Activated T-helper 2 cell treated with anti-CD3 and anti-CD28 coated beads, Interferon-gamma antibody, Interleukin-2, Interleukin-4, amounts not matched to agents 10 μg/mL and 5 μg/mL and 100 μg/mL, durations not matched to agents 14 hours and 24 hours and 36 hours (primary cell): ENCODE data around the gene BRDT. TPM values are rescaled to one million over a fixed set of nuclear protein-coding genes. Genes with fewer than 3 reads are reported as not detected.

Experiments used
- DNase-seq: peaks from one replicate; pipeline ENCODE4 v3.0.0; 2021; ENCODE audit warnings: low spot score
- H3K27ac Mint-ChIP-seq: one replicate; pipeline ENCODE4 v1.8.0; 2021; ENCODE audit warnings: mixed read lengths
- H3K27me3 Mint-ChIP-seq: one replicate; pipeline ENCODE4 v1.8.0; 2021; ENCODE audit warnings: low read depth, mixed read lengths
- H3K36me3 Mint-ChIP-seq: one replicate; pipeline ENCODE4 v1.8.0; 2021; ENCODE audit warnings: low read depth, mixed read lengths
- H3K4me1 Mint-ChIP-seq: one replicate; pipeline ENCODE4 v1.8.0; 2021; ENCODE audit warnings: low read depth, mixed read lengths
- H3K4me3 Mint-ChIP-seq: one replicate; pipeline ENCODE4 v1.8.0; 2021; ENCODE audit warnings: low read depth, mild to moderate bottlenecking, moderate library complexity, mixed read lengths
- H3K9me3 Mint-ChIP-seq: one replicate; pipeline ENCODE4 v1.8.0; 2021; ENCODE audit warnings: mixed read lengths
- intact Hi-C: fragments of 100-400 bp; cut with micrococcal nuclease; formaldehyde crosslinking; loops from one replicate; pipeline ENCODE4 v1.15.1; 2023
- total RNA-seq: library from RNA; stranded (reverse); gene quantifications from 2 replicates; pipeline ENCODE4 v1.2.3, GENCODE V29; 2022

Gene BRDT
- total RNA-seq, 1 donor from 2014 or later, result not detected

- DNase-seq, result no peak
- Mint-ChIP-seq H3K9me3 (no peaks in the 10 kb centered on the region), H3K4me3 (no peak overlapping the region), H3K36me3 (no peaks in the 10 kb centered on the region), H3K27me3 (no peaks in the 10 kb centered on the region), H3K27ac (no peak overlapping the region), H3K4me1 (no peaks in the 10 kb centered on the region)
- intact Hi-C loops, result no loop called here
Measured at GRCh38 chr1:92045766-92046495, 96.7 kb downstream of the BRDT start.

- intact Hi-C loops, result no loop called here
- Mint-ChIP-seq H3K36me3 (no peaks in the 10 kb centered on the region), H3K27me3 (peaks cover 4% of the 10 kb centered on the region), H3K9me3 (no peaks in the 10 kb centered on the region), H3K4me3 (no peak overlapping the region), H3K4me1 (no peaks in the 10 kb centered on the region), H3K27ac (no peak overlapping the region)
- no peak for DNase-seq
Measured at GRCh38 chr1:92051948-92052347, 102.7 kb downstream of the BRDT start.

Other genes with a start within 250 kb of the BRDT start
- 28.0 and 29.9 TPM in 2 replicates for gene TGFBR3, start 63.2 kb upstream of the BRDT start, total RNA-seq
- 2.3 TPM in 2 replicates for gene EPHX4, start 80.6 kb downstream of the BRDT start, total RNA-seq
- not detected in 2 replicates for gene SETSIP, start 126.0 kb downstream of the BRDT start, total RNA-seq
- gene BTBD8, start 130.9 kb downstream of the BRDT start, total RNA-seq, result 1.4 and 2.4 TPM in 2 replicates